ENCODE results near the gene BCKDHA.

The BCKDHA gene

GRCh38 chr19:41384351-41384750, 13.3 kb upstream of the BCKDHA start:
- H3K36me3 ChIP-seq (ENCODE audit: low read depth), result peaks cover 5% of the 10 kb centered on the region; the same call in 1 of the 2 replicates
- DNase-seq (ENCODE audit: low spot score) (no peak), ATAC-seq (ENCODE audit: low read depth) (no peak)
- H3K4me3 ChIP-seq (ENCODE audit: severe bottlenecking), result no peak overlapping the region
- no peaks in the 10 kb centered on the region for H3K9me3 ChIP-seq (ENCODE audit: severe bottlenecking)
- H3K27me3 ChIP-seq (ENCODE audit: insufficient read depth, poor library complexity, severe bottlenecking), result no peaks in the 10 kb centered on the region
- no peak for TF ChIP-seq CTCF (IDR thresholded peaks at IDR 0.05; ENCODE audit: poor library complexity, severe bottlenecking)
- peaks cover 12% of the 10 kb centered on the region for H3K4me1 ChIP-seq (ENCODE audit: insufficient read depth, poor library complexity, severe bottlenecking)
- no peak overlapping the region for H3K27ac ChIP-seq (ENCODE audit: poor library complexity, severe bottlenecking)

GRCh38 chr19:41386442-41386841, 11.2 kb upstream of the BCKDHA start:
- H3K9me3 ChIP-seq (ENCODE audit: severe bottlenecking), result no peaks in the 10 kb centered on the region
- DNase-seq (ENCODE audit: low spot score) (no peak), ATAC-seq (ENCODE audit: low read depth) (peak; percentile 60)
- H3K4me1 ChIP-seq (ENCODE audit: insufficient read depth, poor library complexity, severe bottlenecking), result peaks cover 8% of the 10 kb centered on the region
- peak overlapping the region; percentile 21 for H3K27ac ChIP-seq (ENCODE audit: poor library complexity, severe bottlenecking)
- H3K4me3 ChIP-seq (ENCODE audit: severe bottlenecking), result no peak overlapping the region
- no peaks in the 10 kb centered on the region for H3K27me3 ChIP-seq (ENCODE audit: insufficient read depth, poor library complexity, severe bottlenecking)
- no peak for TF ChIP-seq CTCF (IDR thresholded peaks at IDR 0.05; ENCODE audit: poor library complexity, severe bottlenecking)
- peaks cover 19% of the 10 kb centered on the region for H3K36me3 ChIP-seq (ENCODE audit: low read depth)

GRCh38 chr19:41391618-41392017, 6.0 kb upstream of the BCKDHA start:
- Histone ChIP-seq H3K4me3 (ENCODE audit: severe bottlenecking) (no peak overlapping the region), H3K27me3 (ENCODE audit: insufficient read depth, poor library complexity, severe bottlenecking) (no peaks in the 10 kb centered on the region), H3K4me1 (ENCODE audit: insufficient read depth, poor library complexity, severe bottlenecking) (peaks cover under 1% of the 10 kb centered on the region), H3K36me3 (ENCODE audit: low read depth) (peaks cover 22% of the 10 kb centered on the region), H3K27ac (ENCODE audit: poor library complexity, severe bottlenecking) (no peak overlapping the region), H3K9me3 (ENCODE audit: severe bottlenecking) (no peaks in the 10 kb centered on the region)
- TF ChIP-seq CTCF (IDR thresholded peaks at IDR 0.05; ENCODE audit: poor library complexity, severe bottlenecking), result no peak
- no peak for ATAC-seq (ENCODE audit: low read depth)
- DNase-seq (ENCODE audit: low spot score), result no peak

- DNase-seq (ENCODE audit: low spot score) (no peak), ATAC-seq (ENCODE audit: low read depth) (no peak)
- no peak overlapping the region for H3K4me3 ChIP-seq (ENCODE audit: severe bottlenecking)
- no peak overlapping the region for H3K27ac ChIP-seq (ENCODE audit: poor library complexity, severe bottlenecking)
- no peaks in the 10 kb centered on the region for H3K4me1 ChIP-seq (ENCODE audit: insufficient read depth, poor library complexity, severe bottlenecking)
- no peak for TF ChIP-seq CTCF (IDR thresholded peaks at IDR 0.05; ENCODE audit: poor library complexity, severe bottlenecking)
- no peaks in the 10 kb centered on the region for H3K27me3 ChIP-seq (ENCODE audit: insufficient read depth, poor library complexity, severe bottlenecking)
- no peaks in the 10 kb centered on the region for H3K9me3 ChIP-seq (ENCODE audit: severe bottlenecking)
- peaks cover 22% of the 10 kb centered on the region for H3K36me3 ChIP-seq (ENCODE audit: low read depth)
Observed at GRCh38 chr19:41392775-41393174, 4.8 kb upstream of the BCKDHA start.

GRCh38 chr19:41395355-41395754, 2.3 kb upstream of the BCKDHA start:
- H3K36me3 ChIP-seq (ENCODE audit: low read depth), result peaks cover 14% of the 10 kb centered on the region
- no peak overlapping the region for H3K27ac ChIP-seq (ENCODE audit: poor library complexity, severe bottlenecking)
- no peaks in the 10 kb centered on the region for H3K9me3 ChIP-seq (ENCODE audit: severe bottlenecking)
- no peak overlapping the region for H3K4me3 ChIP-seq (ENCODE audit: severe bottlenecking)
- H3K27me3 ChIP-seq (ENCODE audit: insufficient read depth, poor library complexity, severe bottlenecking), result no peaks in the 10 kb centered on the region
- ATAC-seq (ENCODE audit: low read depth) (no peak), DNase-seq (ENCODE audit: low spot score) (no peak)
- peaks cover 3% of the 10 kb centered on the region for H3K4me1 ChIP-seq (ENCODE audit: insufficient read depth, poor library complexity, severe bottlenecking)
- TF ChIP-seq CTCF (IDR thresholded peaks at IDR 0.05; ENCODE audit: poor library complexity, severe bottlenecking), result no peak
